Panc1 (cell line): Measurements from ENCODE around the gene RGS18. TPM values are rescaled to one million over a fixed set of nuclear protein-coding genes. Genes with fewer than 3 reads are reported as not detected.

Source experiments
- ATAC-seq: fragments of 200-7000 bp; cut with Tn5 transposase; 2 replicates; pipeline ENCODE4 v1.9.1; 2020; ENCODE audit warnings: mild to moderate bottlenecking, moderate library complexity
- BruUV-seq: library from RNA; stranded (reverse); fragments of 400-500 nt; replicated peaks from 2 replicates; lab custom pipeline; 2021; lab: Mats Ljungman, UMichigan
- CTCF ChIA-PET: fragments of 300-600 bp; sonication (Branson Sonifier 250); formaldehyde crosslinking; loops from one replicate; lab custom pipeline; 2022; ENCODE audit warnings: antibody characterized with exemption; lab: Charles Lee
- POLR2A ChIA-PET: fragments of 300-600 bp; sonication (Branson Sonifier 250); formaldehyde crosslinking; loops from one replicate; lab custom pipeline; 2022; ENCODE audit warnings: antibody characterized with exemption; lab: Charles Lee
- DNase-seq: peaks from one replicate; pipeline ENCODE4 v3.0.0-alpha.2; 2010; ENCODE audit warnings: low read depth, low spot score
- H3K27ac ChIP-seq: 2 replicates; pipeline ENCODE4 v1.5.1; 2011; ENCODE audit warnings: mild to moderate bottlenecking, low read length, inconsistent platforms
- H3K27me3 ChIP-seq: fragments of 200-500 bp; sonication (Bioruptor generic); 2 replicates; pipeline ENCODE4 v1.6.0; 2014; ENCODE audit warnings: low read length, inconsistent platforms; ENCODE audit not compliant: control insufficient read depth, insufficient read depth
- H3K36me3 ChIP-seq: fragments of 200-500 bp; sonication (Bioruptor generic); 2 replicates; pipeline ENCODE4 v1.5.1; 2014; ENCODE audit warnings: inconsistent platforms, mild to moderate bottlenecking, low read length, moderate library complexity; ENCODE audit not compliant: control insufficient read depth, insufficient read depth
- H3K4me1 ChIP-seq: 2 replicates; pipeline ENCODE4 v1.5.1; 2011; ENCODE audit warnings: inconsistent platforms, mild to moderate bottlenecking, low read length, moderate library complexity; ENCODE audit not compliant: control insufficient read depth, insufficient read depth
- H3K4me3 ChIP-seq, 2 experiments: 2 replicates each; pipeline ENCODE4 v1.5.1; 2011 to 2012; ENCODE audit warnings: low read depth in 2 of 2, low read length in 2 of 2, mild to moderate bottlenecking in 2 of 2, inconsistent platforms in 1 of 2, moderate library complexity in 1 of 2
- H3K9me3 ChIP-seq: fragments of 200-500 bp; sonication (Bioruptor generic); 2 replicates; pipeline ENCODE4 v1.5.1; 2014; ENCODE audit warnings: low read depth, mild to moderate bottlenecking, inconsistent platforms, low read length, moderate library complexity; ENCODE audit not compliant: control insufficient read depth, insufficient read depth
- CTCF ChIP-seq: fragments of 450-650 bp; IDR thresholded peaks from 2 replicates; pipeline ENCODE4 v1.5.1; 2017; ENCODE audit warnings: mild to moderate bottlenecking
- POLR2AphosphoS5 ChIP-seq: IDR thresholded peaks from 2 replicates; pipeline ENCODE4 v1.6.1; 2012; ENCODE audit warnings: mild to moderate bottlenecking, low read depth, low read length, moderate library complexity
- SIN3A ChIP-seq: IDR thresholded peaks from 2 replicates; pipeline ENCODE4 v1.6.1; 2012; ENCODE audit warnings: low read depth, mild to moderate bottlenecking, low read length, moderate library complexity, borderline replicate concordance; ENCODE audit not compliant: insufficient read depth
- TCF7L2 ChIP-seq: IDR thresholded peaks from 2 replicates; pipeline ENCODE4 v1.6.1; 2011; ENCODE audit warnings: mild to moderate bottlenecking, low read depth, low read length, inconsistent platforms
- in situ Hi-C: cut with HindIII; loops from 2 replicates; pipeline ENCODE4 v1.10.0; 2016; ENCODE audit warnings: low sequenced_read_pairs, low pct_unique_long_range_greater_than_20kb
- intact Hi-C: fragments of 100-400 bp; cut with micrococcal nuclease; formaldehyde crosslinking; loops from one replicate; pipeline ENCODE4 v1.10.0; 2022; ENCODE audit not compliant: unreplicated experiment
- total RNA-seq: library from RNA; stranded (reverse); gene quantifications from one replicate; pipeline ENCODE4 v1.2.1, GENCODE V29; 2021; ENCODE audit not compliant: unreplicated experiment
- TF ChIP-seq, protein P1 (sequence below), 2 experiments: IDR thresholded peaks; 2 replicates each; pipeline ENCODE4 v1.6.1; 2011 to 2012; ENCODE audit warnings: low read depth in 2 of 2, control low read depth in 1 of 2, low read length in 1 of 2, mild to moderate bottlenecking in 1 of 2, moderate library complexity in 1 of 2; ENCODE audit not compliant: insufficient read depth in 1 of 2

The RGS18 gene
- total RNA-seq, 1 experiment from 2014 or later, result not detected

- Histone ChIP-seq H3K27me3 (no peaks in the 10 kb centered on the region), H3K4me3 (no peak overlapping the region), H3K36me3 (no peaks in the 10 kb centered on the region), H3K4me1 (no peaks in the 10 kb centered on the region), H3K9me3 (peaks cover 3% of the 10 kb centered on the region; the same call in 1 of the 2 replicates), H3K27ac (no peak overlapping the region)
- CTCF ChIA-PET, result no interaction called here
- no peak for TF ChIP-seq CTCF
- TF ChIP-seq, protein P1, sequence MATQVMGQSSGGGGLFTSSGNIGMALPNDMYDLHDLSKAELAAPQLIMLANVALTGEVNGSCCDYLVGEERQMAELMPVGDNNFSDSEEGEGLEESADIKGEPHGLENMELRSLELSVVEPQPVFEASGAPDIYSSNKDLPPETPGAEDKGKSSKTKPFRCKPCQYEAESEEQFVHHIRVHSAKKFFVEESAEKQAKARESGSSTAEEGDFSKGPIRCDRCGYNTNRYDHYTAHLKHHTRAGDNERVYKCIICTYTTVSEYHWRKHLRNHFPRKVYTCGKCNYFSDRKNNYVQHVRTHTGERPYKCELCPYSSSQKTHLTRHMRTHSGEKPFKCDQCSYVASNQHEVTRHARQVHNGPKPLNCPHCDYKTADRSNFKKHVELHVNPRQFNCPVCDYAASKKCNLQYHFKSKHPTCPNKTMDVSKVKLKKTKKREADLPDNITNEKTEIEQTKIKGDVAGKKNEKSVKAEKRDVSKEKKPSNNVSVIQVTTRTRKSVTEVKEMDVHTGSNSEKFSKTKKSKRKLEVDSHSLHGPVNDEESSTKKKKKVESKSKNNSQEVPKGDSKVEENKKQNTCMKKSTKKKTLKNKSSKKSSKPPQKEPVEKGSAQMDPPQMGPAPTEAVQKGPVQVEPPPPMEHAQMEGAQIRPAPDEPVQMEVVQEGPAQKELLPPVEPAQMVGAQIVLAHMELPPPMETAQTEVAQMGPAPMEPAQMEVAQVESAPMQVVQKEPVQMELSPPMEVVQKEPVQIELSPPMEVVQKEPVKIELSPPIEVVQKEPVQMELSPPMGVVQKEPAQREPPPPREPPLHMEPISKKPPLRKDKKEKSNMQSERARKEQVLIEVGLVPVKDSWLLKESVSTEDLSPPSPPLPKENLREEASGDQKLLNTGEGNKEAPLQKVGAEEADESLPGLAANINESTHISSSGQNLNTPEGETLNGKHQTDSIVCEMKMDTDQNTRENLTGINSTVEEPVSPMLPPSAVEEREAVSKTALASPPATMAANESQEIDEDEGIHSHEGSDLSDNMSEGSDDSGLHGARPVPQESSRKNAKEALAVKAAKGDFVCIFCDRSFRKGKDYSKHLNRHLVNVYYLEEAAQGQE (IDR thresholded peaks at IDR 0.05; ENCODE audit: insufficient read depth in 1 of 2, low read depth in 2 of 2, low read length in 1 of 2), result no peak
- TF ChIP-seq POLR2AphosphoS5, result no peak
- no peak for TF ChIP-seq TCF7L2
- no peak for TF ChIP-seq SIN3A
- in situ Hi-C loops, result no loop called here
- BruUV-seq, result no TSS peak
- DNase-seq (no peak), ATAC-seq (no peak)
- intact Hi-C loops, result no loop called here
- POLR2A ChIA-PET, result no interaction called here
Observed at GRCh38 chr1:192159014-192159413, 752 bp downstream of the RGS18 start.

DNA sequence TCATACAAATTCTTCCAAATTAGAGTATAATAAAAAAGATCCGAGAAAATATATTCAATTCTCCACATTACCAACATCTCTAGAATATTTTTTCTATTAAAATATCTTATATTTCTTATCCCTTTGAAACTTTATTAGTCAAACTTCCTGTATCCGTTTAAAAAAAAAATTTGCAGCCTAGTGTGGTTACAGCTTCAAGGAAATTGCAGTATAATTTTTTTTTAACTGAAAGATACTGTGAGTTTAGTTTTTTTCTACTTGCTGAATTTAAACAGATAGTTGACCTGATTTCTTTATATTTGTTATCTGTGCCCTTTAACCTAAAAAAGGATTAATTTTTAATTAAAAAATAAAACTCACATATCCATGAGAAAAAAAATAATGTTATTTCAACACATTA, 1.5 kb downstream of the RGS18 start:
- H3K36me3 ChIP-seq, result no peaks in the 10 kb centered on the region
- no peaks in the 10 kb centered on the region for H3K4me1 ChIP-seq
- intact Hi-C loops (no loop called here), in situ Hi-C loops (no loop called here)
- no peaks in the 10 kb centered on the region for H3K27me3 ChIP-seq
- ChIA-PET POLR2A (no interaction called here), CTCF (no interaction called here)
- no peak overlapping the region for H3K27ac ChIP-seq
- H3K4me3 ChIP-seq, result no peak overlapping the region
- H3K9me3 ChIP-seq, result peaks cover 9% of the 10 kb centered on the region; the same call in 1 of the 2 replicates
- DNase-seq, result no peak
- no TSS peak for BruUV-seq
- no peak for ATAC-seq
- TF ChIP-seq POLR2AphosphoS5 (no peak), CTCF (no peak), TCF7L2 (no peak), SIN3A (no peak)
